HG03135 (cell line): ENCODE measurements around the gene MLC1.
"Not testable (repeated sequence)": the region's sequence is repeated elsewhere in the genome, so short reads cannot be mapped to it uniquely, and the experiment has no call there.

ENCODE experiments used
- ATAC-seq: cut with Tn5 transposase; IDR thresholded peaks from one replicate; pipeline ENCODE4 v1.9.1; 2021; ENCODE audit warnings: mild to moderate bottlenecking, moderate library complexity; ENCODE audit not compliant: unreplicated experiment

The MLC1 gene

GRCh38 chr22:50104141-50104544, 18.9 kb upstream of the MLC1 start:
- no peak for ATAC-seq

GRCh38 chr22:50102946-50103345, 17.7 kb upstream of the MLC1 start:
- ATAC-seq = no peak

GRCh38 chr22:50101870-50102565, 16.8 kb upstream of the MLC1 start:
- no peak for ATAC-seq

- ATAC-seq = no peak
These were observed 12.8 kb upstream of the MLC1 start for GRCh38 chr22:50098052-50098451.

GRCh38 chr22:50092342-50092741, 7.1 kb upstream of the MLC1 start:
- ATAC-seq = no peak

- ATAC-seq = no peak
These were observed 6.0 kb upstream of the MLC1 start for GRCh38 chr22:50091092-50091768.

- no peak for ATAC-seq
These were observed 5.1 kb upstream of the MLC1 start for GRCh38 chr22:50090412-50090714.

- ATAC-seq = no peak
These were observed 4.6 kb upstream of the MLC1 start, which contains the start of gene MOV10L1 for GRCh38 chr22:50089682-50090411. Gene MOV10L1 (plus strand): TSS chr22:50090006. CDS start chr22:50090089, 83 bp downstream.

GRCh38 chr22:50089231-50089630, 4.0 kb upstream of the MLC1 start:
- ATAC-seq = no peak

GRCh38 chr22:50088096-50088495, 2.9 kb upstream of the MLC1 start:
- no peak for ATAC-seq

GRCh38 chr22:50087646-50088045, 2.4 kb upstream of the MLC1 start:
- no peak for ATAC-seq

GRCh38 chr22:50086975-50087374, 1.7 kb upstream of the MLC1 start:
- ATAC-seq = not testable (repeated sequence)

GRCh38 chr22:50086526-50086925, 1.3 kb upstream of the MLC1 start:
- ATAC-seq = no peak

- no peak for ATAC-seq
These were observed 608 bp downstream of the MLC1 start for GRCh38 chr22:50084614-50085021.

GRCh38 chr22:50084080-50084477, 1.1 kb downstream of the MLC1 start:
- ATAC-seq = no peak

GRCh38 chr22:50083462-50084079, 1.7 kb downstream of the MLC1 start:
- no peak for ATAC-seq

- ATAC-seq = no peak
These were observed 2.2 kb downstream of the MLC1 start for GRCh38 chr22:50082961-50083461.

- no peak for ATAC-seq
These were observed 3.0 kb downstream of the MLC1 start for GRCh38 chr22:50082197-50082715.

- no peak for ATAC-seq
These were observed 3.6 kb downstream of the MLC1 start for GRCh38 chr22:50081426-50082196.

- ATAC-seq = no peak
These were observed 5.2 kb downstream of the MLC1 start for GRCh38 chr22:50080077-50080465.
